GM19239 (cell line): ENCODE measurements around the gene SCAMP2.
A peak's percentile ranks its signal among the peaks of the same experiment; 100 is the strongest.
"Not testable (repeated sequence)": the region's sequence is repeated elsewhere in the genome, so short reads cannot be mapped to it uniquely, and the experiment has no call there.

Experiments
- DNase-seq: peaks from one replicate; pipeline ENCODE4 v3.0.0; 2011; ENCODE audit warnings: low spot score; ENCODE audit not compliant: insufficient read length
- FAIRE-seq: peaks from 2 replicates; lab custom pipeline; 2011; peaks lifted over from hg19 to GRCh38; lab: Jason Lieb, UNC

The SCAMP2 gene, protein sequence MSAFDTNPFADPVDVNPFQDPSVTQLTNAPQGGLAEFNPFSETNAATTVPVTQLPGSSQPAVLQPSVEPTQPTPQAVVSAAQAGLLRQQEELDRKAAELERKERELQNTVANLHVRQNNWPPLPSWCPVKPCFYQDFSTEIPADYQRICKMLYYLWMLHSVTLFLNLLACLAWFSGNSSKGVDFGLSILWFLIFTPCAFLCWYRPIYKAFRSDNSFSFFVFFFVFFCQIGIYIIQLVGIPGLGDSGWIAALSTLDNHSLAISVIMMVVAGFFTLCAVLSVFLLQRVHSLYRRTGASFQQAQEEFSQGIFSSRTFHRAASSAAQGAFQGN

DNA sequence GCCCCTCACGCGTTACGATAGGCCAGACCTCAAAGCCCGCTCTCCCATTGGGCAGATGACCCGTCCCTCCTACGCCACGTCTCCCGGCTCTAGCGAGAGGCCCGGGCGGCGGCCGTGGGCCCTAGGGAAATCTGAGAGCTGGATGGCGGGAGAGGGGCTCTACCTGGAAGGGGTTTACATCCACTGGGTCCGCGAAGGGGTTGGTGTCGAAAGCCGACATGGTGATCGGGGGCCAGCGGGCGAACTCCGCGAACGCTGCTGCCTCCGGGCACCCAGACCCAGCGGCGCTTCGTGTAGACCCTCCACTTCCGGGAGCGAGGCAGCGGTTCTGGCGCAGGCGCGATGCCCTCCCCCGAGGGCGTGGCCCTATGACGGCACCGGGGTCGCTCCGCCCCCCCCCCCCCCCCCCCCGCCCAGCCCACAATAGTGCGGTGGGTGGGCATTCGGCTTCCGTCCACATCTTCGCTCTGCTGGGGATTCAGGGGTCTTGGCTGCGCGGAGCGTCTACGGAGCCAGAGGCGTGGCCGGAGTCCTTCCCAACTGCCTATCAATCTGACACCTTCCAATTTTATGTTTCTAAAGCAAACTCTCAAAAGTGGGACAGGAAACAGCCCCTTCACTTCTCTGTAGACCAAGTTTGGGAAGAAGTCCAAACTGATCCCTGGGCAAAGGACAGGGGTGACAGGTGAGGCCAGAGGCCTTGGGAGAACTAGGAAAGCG is at the start of gene SCAMP2:
TSS of gene SCAMP2 (minus strand) at position 330 of the 720 bp plus-strand sequence. CDS start at position 220, 110 bp downstream.
- FAIRE-seq = peak; percentile 87
- DNase-seq = peak; percentile 86

DNA sequence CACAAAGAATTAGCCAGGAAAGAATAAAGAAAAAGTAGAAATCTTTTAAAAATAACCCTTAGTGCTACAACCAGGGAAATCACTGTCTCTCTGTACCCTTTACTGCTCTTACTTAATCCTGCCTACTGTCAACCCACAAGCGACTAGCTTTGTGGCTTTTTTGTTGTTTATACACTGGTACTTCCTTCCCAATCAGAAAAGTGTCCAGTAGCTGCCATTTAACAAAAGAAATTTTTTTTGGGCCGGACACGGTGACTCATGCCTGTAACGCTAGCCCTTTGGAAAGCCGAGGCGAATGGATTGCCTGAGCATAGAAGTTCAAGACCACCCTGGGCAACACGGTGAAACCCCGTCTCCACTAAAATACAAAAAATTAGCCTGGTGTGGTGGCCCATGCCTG is 47.3 kb upstream of the SCAMP2 start:
- DNase-seq (no peak), FAIRE-seq (no peak)

DNA sequence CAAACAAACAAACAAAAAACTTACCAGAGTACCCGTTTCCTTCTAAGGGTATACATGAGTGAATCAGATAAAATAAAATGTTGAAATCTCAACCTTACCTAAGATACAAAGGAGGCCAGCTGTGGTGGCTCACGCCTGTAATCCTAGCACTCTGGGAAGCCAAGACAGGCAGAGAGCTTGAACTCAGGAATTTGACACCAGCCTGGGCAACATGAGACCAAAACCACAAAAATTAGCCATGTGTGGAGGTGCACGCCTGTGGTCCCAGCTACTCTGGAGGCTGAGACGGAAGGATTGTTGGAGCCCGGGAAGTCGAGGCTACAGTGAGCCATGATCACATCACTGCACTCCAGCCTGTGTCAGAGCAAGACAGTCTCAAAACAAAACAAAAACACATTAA is 44.5 kb upstream of the SCAMP2 start:
- FAIRE-seq = no peak

DNA sequence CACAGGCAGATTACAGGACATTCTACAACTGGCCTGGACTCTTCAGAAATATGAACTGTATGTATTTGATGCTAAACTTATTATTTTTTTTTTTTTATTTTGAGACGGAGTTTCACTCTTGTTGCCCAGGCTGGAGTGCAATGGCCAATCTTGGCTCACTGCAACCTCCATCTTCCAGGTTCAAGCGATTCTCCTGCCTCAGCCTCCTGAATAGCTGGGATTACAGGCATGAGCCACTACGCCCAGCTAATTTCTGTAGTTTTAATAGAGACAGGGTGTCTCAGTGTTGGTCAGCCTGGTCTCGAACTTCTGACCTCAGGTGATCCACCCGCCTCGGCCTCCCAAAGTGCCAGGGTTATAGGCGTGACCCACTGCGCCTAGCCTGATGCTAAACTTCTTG is 40.6 kb upstream of the SCAMP2 start:
- FAIRE-seq, DNase-seq: not testable (repeated sequence)

More for the DNA sequence above, 44.5 kb upstream of the SCAMP2 start:
- no peak for DNase-seq

DNA sequence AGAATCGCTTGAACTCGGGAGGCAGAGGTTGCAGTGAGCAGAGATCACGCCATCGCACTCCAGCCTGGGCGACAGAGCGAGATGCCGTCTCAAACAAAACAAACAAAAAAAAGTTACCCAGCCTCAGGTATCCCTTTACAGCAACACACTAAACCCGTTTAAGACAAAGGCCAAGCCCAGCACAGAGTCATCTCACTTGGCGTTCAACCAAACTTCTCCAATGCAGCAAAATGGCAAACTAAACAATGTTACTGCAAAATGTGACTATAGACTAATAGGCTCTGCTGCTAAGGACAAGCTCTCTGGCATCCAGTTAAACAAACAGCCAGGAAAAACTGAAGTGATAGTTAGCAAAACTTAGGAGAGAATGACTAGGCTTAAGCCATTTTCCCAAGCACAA is 39.9 kb upstream of the SCAMP2 start:
- DNase-seq = no peak
- FAIRE-seq = no peak

DNA sequence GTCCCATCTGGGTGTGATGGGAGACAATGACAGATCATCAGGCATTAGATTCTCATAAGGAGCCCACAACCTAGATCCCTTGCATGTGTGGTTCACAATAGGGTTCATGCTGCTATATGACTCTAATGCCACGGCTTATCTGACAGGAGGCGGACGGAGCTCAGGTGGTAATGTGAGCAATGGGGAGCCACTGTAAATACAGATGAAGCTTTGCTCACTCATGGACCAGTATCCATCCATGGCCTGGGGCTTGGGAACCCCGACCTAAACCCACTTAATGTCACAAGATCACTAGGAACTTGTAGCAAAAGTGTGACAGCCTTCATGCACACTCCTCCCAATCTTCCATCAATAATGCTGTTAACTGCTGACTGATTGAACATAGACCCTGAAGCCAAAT is 35.5 kb upstream of the SCAMP2 start:
- FAIRE-seq = no peak
- DNase-seq = no peak

DNA sequence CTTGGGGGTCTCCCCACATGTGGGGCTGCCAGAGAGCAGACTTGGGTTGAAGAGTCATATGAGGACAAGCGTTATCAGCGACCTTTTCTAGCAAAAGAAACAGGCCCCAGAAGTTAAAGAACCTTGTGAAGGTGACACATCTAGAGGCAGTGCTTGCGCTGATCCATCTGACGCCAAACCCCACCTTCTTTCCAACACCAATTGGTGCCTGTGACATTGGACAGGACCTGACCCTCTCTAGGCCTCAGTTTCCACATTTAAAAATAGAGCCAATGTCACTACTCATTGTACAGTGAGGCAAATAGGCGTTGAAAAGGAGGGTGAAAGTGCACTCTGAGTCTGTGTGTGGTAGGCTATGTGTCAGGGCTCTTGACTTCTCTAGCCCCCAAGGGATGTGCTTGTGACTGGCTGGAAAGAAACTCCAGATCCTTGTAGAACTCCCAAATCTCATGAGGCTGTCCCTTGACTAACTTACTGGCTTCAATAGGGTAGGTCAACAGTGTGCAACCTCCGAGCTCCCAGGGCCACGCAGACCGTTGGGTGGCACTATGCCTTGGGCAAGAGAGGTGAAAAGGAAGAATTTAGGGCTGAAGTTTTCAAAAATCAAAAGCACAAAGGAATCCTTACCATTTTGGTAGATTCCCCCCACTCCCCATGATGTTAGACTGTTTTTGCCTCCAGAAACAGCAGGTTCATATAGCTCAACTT is 34.2 kb upstream of the SCAMP2 start:
- DNase-seq (no peak), FAIRE-seq (no peak)

DNA sequence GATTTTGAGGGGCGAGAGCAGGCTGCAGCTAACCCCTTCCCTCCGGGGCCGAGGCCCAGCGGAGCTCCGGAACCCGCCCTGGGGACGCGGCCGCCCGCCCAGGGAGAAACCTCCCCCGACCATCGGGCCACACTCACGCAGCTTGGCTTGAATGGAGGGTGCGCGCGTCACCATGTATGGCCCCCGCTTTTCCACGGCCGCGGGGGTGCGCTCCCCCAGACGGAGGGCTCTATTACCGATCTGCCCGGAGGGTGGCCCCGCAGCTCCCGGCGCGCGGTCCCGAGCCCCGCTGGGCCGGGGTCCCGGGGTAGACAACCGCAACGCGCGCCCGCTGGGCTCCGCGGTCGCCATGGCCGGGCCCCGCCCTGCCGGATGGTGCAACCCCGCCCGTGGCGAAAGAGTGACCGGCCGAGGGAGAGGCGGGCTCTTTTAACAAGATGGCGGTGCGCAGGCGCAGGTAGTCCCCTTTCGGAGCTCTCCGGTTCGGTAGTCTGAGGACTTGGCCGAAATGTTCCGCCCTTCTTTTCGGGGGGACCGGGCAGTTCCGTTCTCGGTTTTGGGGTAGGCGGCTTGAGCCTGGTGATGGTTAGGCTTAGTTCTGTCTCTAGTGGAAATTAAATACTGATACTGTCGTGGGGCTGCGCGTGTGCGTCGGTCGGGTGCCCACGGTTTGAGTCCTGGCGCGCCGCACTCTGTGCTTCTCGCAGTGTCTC is 33.4 kb upstream of the SCAMP2 start, which contains the start of gene FAM219B:
TSS of gene FAM219B (minus strand) at position 402 of the 713 bp plus-strand sequence. CDS start at position 351, 51 bp downstream.
- DNase-seq = peak; percentile 95
- FAIRE-seq = peak; percentile 84

DNA sequence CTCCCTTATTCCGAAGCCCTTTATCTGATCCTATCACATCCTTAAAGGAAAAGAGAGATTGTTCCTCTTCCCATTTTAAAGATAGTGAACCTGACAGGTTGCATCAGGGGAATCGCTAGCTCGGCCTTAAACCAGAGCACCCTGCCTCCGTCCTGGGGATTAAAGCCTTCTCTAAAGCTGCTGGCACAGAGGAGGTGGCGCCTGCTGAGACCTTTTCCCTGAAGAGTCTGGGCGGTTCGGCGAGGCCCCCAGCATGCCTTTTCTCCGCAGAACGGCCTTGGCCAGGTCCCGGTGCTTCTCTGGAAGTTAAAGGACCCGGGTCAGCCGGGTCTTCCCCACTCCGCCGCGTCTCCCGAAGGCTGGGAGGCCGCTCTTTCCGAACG is 32.9 kb upstream of the SCAMP2 start:
- DNase-seq = no peak
- no peak for FAIRE-seq

DNA sequence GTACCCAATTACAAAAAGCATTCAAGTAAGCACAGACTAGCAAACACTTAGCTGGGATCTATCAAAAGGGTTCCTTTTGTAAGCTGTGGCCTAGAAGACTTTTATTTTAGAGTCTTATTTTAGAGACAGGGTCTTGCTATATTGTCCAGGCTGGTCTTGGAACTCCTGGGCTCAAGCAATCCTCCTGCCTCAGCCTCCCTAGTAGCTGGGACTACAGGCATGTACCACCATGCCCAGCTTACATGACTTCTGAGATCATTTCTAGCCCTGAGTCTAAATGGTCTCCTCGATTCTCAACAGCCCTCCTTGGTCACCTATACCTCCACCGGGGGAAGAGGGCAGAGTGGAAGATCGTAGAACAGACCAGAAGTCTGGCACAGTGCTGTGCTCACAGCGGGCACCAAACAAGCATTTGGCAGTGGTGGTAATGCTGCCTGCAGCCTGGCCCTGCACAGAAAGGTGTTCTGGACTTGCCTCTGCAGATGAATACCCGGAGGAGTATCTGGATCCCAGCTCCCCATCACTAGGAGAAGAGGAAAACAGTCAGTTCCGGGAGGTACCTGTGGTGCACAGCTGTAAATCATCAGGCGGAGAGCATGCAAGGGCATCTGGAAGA is 31.1 kb upstream of the SCAMP2 start:
- DNase-seq (no peak), FAIRE-seq (no peak)

DNA sequence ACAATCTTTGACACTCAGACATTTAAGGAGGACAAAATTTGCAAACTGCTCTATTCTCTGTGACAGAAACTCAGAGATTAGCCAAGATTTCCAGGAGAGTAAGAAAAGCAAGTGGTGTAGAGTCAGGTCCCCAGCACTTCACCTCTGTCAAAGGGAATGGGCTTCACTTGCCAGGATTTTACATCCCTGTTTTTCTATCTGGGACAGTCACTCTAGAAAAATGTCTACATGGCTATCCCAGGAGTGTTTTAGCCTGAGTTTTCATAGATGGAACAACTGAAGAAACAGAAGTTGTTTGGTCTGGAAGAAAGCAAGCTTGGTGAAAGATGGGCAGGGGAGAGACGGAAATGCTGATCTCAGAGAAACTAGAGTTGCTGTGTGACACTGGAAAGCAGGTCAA is 30.5 kb upstream of the SCAMP2 start:
- no peak for FAIRE-seq
- DNase-seq = no peak

DNA sequence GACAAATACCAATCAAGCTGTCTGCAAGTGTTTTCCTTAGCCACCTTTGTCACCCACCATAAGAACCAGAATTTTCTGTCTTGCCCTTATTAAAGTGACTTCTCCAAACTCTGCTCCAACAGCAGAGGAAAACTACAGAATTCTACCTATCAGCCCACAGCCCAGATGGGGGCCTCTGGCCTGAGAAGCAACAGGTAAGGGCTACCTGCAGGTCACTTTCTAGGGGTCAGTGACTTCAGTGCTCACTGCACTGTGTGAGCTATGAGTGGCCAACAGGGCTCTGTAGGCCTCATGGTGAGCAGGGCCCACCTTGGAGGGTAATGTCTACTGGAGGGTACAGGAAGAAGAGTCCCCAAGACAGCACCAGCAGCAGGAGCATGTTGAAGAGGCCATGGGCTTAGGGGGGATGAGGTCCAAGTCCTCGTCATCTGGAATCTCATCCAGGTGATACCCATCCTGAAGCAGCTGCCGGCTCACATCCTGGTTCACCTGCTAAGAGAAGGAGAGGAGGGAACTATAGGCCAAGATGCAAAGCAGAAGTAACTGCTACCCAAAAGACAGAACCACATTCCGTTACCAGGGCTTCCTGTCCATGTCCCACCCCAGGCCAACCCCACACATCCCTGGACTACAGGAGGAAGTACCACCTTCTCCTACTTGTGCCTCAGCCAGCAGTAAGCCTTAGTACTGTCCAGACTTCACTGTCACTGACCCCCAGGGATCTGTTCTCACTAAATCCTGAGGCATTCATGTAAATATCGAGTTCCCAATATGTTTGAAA is 29.3 kb upstream of the SCAMP2 start:
- DNase-seq (no peak), FAIRE-seq (no peak)

DNA sequence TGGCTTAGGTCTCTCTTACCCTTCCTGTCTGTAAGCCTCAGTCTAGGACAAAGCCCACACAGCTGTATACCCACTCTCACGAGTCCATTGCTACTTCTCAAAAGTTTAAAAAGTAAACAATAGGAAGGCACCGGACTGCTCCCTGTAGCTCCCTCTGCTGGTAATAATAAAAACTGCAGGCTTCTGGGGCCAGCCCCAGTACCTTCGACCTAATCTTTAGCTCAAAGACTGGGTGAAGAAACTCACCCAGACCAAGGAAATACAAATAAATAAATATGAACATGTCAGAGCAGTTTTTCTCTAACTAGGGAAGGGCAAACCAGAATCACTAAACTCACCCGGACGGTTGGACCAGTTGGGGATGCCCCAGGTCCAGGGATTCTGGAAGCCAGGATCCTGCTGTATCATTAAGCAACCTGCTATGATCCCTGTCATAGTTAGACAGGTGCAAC is 28.5 kb upstream of the SCAMP2 start:
- DNase-seq = peak; percentile 66
- peak; percentile 33 for FAIRE-seq

DNA sequence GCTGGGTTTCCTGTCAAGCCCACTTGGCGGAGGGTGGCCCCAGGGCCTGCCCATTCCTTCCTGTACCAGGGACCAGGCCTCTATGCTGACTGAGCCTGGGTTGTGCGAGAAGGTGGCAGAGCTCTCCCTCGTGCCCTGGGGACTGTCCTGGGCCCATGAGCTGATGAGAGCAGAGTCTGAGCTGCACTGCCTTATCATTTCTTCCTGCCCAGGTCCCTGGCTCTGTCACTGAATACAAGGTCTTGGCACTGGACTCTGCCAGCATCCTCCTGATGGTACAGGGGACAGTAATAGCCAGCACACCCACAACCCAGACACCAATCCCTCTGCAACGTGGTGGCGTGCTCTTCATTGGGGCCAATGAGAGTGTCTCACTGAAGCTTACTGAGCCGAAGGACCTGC is 24.1 kb upstream of the SCAMP2 start:
- no peak for FAIRE-seq
- no peak for DNase-seq

DNA sequence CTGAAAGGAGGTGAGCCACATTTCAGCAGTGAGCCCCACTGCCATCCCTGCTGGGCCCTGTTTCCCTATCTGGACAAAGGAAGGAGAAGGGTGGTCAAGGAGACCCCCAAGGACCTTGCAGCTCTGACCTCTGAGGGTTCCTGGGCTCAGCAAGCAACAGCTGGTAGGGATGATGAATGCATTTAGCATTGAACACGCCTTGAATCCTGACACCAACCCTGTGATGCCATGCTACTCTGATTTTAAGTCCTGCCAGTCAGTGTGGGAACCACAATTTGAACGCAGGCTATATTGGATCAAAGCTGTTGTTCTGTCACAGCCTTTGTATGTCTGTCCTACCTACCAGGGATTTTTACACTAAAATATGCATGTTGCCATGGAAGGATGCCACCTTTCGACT is 23.2 kb upstream of the SCAMP2 start:
- DNase-seq = no peak

DNA sequence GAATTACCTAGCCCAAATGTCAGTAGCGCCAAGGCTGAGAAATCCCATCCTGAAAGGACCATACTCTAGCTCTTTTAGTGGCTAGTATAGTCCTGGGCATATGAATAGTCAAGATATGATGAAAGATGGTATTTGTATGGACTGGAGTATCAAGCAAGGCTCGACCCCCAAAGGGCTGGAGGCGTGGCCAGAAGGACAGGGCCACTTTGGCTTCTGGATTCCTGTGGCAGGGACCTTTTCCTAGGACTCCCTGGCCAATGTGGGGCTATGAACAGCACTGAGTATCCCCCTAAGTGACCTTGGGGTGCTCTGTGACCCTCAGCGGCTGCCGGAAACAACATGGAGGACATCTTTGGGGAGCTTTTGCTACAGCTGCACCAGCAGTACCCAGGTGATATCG is 22.7 kb upstream of the SCAMP2 start:
- DNase-seq (no peak), FAIRE-seq (no peak)

More for the DNA sequence above, 23.2 kb upstream of the SCAMP2 start:
- FAIRE-seq = no peak

DNA sequence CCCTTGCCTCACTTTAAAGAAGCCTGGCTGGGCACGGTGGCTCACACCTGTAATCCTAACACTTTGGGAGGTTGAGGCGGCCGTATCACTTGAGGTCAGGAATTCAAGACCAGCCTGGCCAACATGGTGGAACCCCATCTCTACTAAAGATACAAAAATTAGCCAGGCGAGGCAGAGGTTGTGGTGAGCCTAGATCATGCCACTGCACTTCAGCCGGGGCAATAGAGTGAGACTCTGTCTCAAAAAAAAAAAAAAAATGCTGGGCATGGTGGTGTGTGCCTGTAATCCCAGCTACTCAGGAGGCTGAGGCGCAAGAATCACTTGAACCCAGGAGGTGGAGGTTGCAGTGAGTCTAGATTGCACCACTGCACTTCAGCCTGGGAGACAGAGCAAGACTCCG is 21.2 kb upstream of the SCAMP2 start:
- not testable (repeated sequence) for FAIRE-seq, DNase-seq

DNA sequence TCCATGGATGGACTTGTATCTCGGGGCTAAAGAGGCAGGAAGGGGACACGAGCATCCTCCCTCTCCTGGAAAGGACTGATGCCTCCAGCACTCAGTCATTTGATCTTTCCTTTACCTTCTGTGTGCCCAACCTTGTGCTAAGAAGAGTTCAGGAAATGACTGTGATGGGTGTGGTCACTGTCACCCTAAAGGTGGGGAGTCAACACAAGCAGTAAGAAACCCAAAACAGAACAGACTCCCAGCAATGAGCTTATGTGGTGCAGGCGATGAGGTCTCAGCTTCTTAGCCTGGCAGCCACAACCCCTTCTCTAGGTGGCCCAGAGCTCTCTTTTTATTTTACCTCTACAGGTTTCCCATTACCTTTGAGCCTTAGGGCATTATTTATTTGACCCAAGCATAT is 20.5 kb upstream of the SCAMP2 start:
- FAIRE-seq = no peak
- no peak for DNase-seq

DNA sequence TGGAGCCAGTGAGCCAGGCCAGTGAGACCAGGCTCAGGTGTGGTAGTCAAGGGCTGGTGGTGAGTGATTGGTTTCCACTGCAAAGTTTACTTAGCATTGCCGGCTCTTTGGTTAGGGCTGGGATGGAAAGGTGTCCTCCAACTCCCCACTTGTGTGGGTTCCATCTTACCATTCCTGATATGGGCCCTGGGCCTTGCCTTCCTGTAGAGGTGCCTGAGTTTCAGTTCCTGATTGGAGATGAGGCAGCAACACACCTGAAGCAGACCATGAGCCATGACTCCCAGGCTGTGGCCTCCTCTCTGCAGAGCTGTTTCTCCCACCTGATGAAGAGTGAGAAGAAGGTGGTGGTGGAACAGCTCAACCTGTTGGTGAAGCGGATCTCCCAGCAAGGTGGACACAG is 19.8 kb upstream of the SCAMP2 start:
- FAIRE-seq (no peak), DNase-seq (no peak)
